HepG2 (cell line): Measurements from ENCODE around the gene GLOD5. TPM values are rescaled to one million over a fixed set of nuclear protein-coding genes. Genes with fewer than 3 reads are reported as not detected.

Experiments used
- ATF1 ChIP-seq: IDR thresholded peaks from 2 replicates; pipeline ENCODE4 v1.6.1; 2016; ENCODE audit warnings: mild to moderate bottlenecking, control low read depth
- FOXP1 ChIP-seq, 2 experiments: fragments of 450-650 bp in 1 of 2; IDR thresholded peaks; 2 replicates each; pipeline ENCODE4 v1.6.1; 2017 to 2018; ENCODE audit warnings: antibody characterized with exemption in 1 of 2
- GMEB2 ChIP-seq: IDR thresholded peaks from 2 replicates; pipeline ENCODE4 v1.6.1; 2016; ENCODE audit warnings: missing biosample characterization, missing genetic modification reagents, low read depth
- HOMEZ ChIP-seq: IDR thresholded peaks from 2 replicates; pipeline ENCODE4 v1.6.1; 2016; ENCODE audit warnings: low read depth
- HOXA3 ChIP-seq: sonication (generic); formaldehyde crosslinking; IDR thresholded peaks from 2 replicates; pipeline ENCODE4 v1.5.0; 2020; ENCODE audit warnings: missing genetic modification reagents
- ISL2 ChIP-seq: sonication (generic); formaldehyde crosslinking; IDR thresholded peaks from 2 replicates; pipeline ENCODE4 v1.5.0; 2020; ENCODE audit warnings: missing genetic modification reagents
- KAT8 ChIP-seq: IDR thresholded peaks from 2 replicates; pipeline ENCODE4 v1.6.1; 2016; ENCODE audit warnings: missing genetic modification reagents, missing compliant biosample characterization
- POLR2A ChIP-seq, 2 experiments: IDR thresholded peaks; 2 replicates each; pipeline ENCODE4 v1.6.1; 2011; ENCODE audit warnings: low read depth in 2 of 2, low read length in 2 of 2, mild to moderate bottlenecking in 1 of 2, moderate library complexity in 1 of 2; ENCODE audit not compliant: insufficient read depth in 1 of 2
- SP2 ChIP-seq: sonication (generic); formaldehyde crosslinking; IDR thresholded peaks from 2 replicates; pipeline ENCODE4 v1.5.1; 2020; ENCODE audit warnings: mild to moderate bottlenecking, missing genetic modification reagents
- ZMYM4 ChIP-seq: sonication (generic); formaldehyde crosslinking; IDR thresholded peaks from 2 replicates; pipeline ENCODE4 v1.8.1; 2023; ENCODE audit warnings: mild to moderate bottlenecking, missing genetic modification reagents
- ZNF160 ChIP-seq: sonication (generic); formaldehyde crosslinking; IDR thresholded peaks from 2 replicates; pipeline ENCODE4 v1.8.0; 2022; ENCODE audit warnings: mild to moderate bottlenecking, inconsistent platforms, missing genetic modification reagents
- ZNF205 ChIP-seq: IDR thresholded peaks from 2 replicates; pipeline ENCODE4 v1.6.1; 2018; ENCODE audit warnings: missing biosample characterization, missing genetic modification reagents
- ZNF317 ChIP-seq: sonication (generic); formaldehyde crosslinking; IDR thresholded peaks from 2 replicates; pipeline ENCODE4 v1.5.0; 2020; ENCODE audit warnings: mild to moderate bottlenecking, missing genetic modification reagents
- ZNF33A ChIP-seq: sonication (generic); formaldehyde crosslinking; IDR thresholded peaks from 2 replicates; pipeline ENCODE4 v1.5.1; 2020; ENCODE audit warnings: missing genetic modification reagents, mild to moderate bottlenecking, moderate library complexity, borderline replicate concordance
- ZNF441 ChIP-seq: sonication (generic); formaldehyde crosslinking; IDR thresholded peaks from 2 replicates; pipeline ENCODE4 v1.7.0; 2021; ENCODE audit warnings: missing genetic modification reagents, borderline replicate concordance
- polyA plus RNA-seq, 8 experiments: library from polyadenylated mRNA; depleted of rRNA in 3 of 8; stranded (reverse) in 7 of 8; unstranded in 1 of 8; fragments of >200 nt; fragmentation: Illumina TruSeq in 4 of 8; extraction: Trizol in 4 of 8; gene quantifications; 2 replicates each; pipeline versions ENCODE4 v1.2.1 to v1.2.3, GENCODE V29; 2011 to 2016; ENCODE audit warnings: low read depth in 4 of 8, missing spikeins in 1 of 8, mixed read lengths in 1 of 8; ENCODE audit not compliant: insufficient read depth in 1 of 8
- total RNA-seq, 5 experiments: library from RNA; depleted of rRNA; stranded (reverse); fragments of >200 nt; fragmentation: Illumina TruSeq; extraction: Trizol; gene quantifications; 2 replicates each; pipeline ENCODE4 v1.2.3, GENCODE V29; 2016; ENCODE audit warnings: low read depth in 1 of 5
- TF ChIP-seq, protein P1 (sequence below): IDR thresholded peaks from 2 replicates; pipeline ENCODE4 v1.4.0; 2020; ENCODE audit warnings: mild to moderate bottlenecking, missing genetic modification reagents
- TF ChIP-seq, protein P2 (sequence below), 2 experiments: sonication (generic) in 1 of 2; formaldehyde crosslinking in 1 of 2; IDR thresholded peaks; 2 replicates each; pipeline versions ENCODE4 v1.4.0 to v1.6.1; 2016 to 2020; ENCODE audit warnings: borderline replicate concordance in 1 of 2, low read depth in 1 of 2, mild to moderate bottlenecking in 1 of 2, missing genetic modification reagents in 1 of 2

Gene GLOD5
- total and polyA plus RNA-seq, 2 of the 13 experiments (the other 11 are each of a cell fraction or from before 2014, with no cell fraction given), result 0.93 to 1.3 TPM

DNA sequence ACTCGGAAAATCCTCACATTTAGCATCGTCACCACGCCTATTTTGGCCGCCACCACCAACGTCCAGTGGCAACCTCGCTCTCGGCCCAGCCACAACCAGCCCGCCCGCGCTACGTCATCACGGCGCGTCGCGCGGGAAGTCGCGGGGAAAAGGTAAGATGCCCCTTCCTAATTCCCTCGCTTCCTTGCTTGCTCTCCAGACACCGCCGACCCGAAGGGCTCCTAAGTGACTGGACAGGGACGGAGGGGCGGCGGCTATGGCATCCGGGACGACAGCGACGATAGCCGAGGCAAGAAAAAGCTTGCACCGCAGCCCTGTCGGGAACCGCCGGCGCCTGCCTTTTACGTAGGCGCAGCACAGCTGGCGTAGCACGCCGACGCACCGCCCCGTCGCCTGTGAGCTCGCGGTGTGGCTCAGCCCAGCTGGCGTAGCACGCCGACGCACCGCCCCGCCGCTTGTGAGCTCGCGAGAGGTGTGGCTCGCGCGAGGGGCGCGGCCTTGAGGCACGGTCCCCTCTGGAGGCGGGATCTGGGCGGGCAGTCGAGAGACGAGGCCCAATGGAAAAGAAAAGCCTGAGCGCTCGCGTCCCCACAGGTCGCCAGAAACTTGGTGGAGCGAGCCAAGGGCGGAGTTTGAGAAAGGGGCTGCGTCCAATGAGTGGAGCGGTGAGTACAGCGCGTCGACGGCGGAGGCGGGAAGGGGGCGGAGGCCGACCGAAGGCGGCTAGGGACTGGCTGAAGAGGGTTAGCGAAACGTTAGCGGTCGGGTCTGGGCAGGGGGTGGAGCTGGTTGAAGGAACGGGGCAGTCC lies 39.9 kb downstream of the GLOD5 start, which contains the start of gene HDAC6 (continued):
- peak in 1 of 2 experiments; percentile 44; a peak in 2 of 4 replicates for TF ChIP-seq POLR2A (IDR thresholded peaks at IDR 0.05; ENCODE audit: insufficient read depth in 1 of 2, low read depth in 2 of 2, low read length in 2 of 2)
- 0 out of 2 replicates have a peak, but pooled peaks have one; percentile 22 for TF ChIP-seq ZNF205 (CRISPR knock-in tag)
- TF ChIP-seq KAT8 (CRISPR knock-in tag), result peak; percentile 97
- TF ChIP-seq ZNF33A (CRISPR knock-in tag), result no peak
- TF ChIP-seq ZNF317 (CRISPR knock-in tag), result 0 out of 2 replicates have a peak, but pooled peaks have one; percentile 22
- TF ChIP-seq, protein P1, sequence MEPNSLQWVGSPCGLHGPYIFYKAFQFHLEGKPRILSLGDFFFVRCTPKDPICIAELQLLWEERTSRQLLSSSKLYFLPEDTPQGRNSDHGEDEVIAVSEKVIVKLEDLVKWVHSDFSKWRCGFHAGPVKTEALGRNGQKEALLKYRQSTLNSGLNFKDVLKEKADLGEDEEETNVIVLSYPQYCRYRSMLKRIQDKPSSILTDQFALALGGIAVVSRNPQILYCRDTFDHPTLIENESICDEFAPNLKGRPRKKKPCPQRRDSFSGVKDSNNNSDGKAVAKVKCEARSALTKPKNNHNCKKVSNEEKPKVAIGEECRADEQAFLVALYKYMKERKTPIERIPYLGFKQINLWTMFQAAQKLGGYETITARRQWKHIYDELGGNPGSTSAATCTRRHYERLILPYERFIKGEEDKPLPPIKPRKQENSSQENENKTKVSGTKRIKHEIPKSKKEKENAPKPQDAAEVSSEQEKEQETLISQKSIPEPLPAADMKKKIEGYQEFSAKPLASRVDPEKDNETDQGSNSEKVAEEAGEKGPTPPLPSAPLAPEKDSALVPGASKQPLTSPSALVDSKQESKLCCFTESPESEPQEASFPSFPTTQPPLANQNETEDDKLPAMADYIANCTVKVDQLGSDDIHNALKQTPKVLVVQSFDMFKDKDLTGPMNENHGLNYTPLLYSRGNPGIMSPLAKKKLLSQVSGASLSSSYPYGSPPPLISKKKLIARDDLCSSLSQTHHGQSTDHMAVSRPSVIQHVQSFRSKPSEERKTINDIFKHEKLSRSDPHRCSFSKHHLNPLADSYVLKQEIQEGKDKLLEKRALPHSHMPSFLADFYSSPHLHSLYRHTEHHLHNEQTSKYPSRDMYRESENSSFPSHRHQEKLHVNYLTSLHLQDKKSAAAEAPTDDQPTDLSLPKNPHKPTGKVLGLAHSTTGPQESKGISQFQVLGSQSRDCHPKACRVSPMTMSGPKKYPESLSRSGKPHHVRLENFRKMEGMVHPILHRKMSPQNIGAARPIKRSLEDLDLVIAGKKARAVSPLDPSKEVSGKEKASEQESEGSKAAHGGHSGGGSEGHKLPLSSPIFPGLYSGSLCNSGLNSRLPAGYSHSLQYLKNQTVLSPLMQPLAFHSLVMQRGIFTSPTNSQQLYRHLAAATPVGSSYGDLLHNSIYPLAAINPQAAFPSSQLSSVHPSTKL (CRISPR knock-in tag), result peak; percentile 15; the same call in 1 of the 2 replicates
- no peak for TF ChIP-seq HOMEZ (CRISPR knock-in tag)
- peak; percentile 67 for TF ChIP-seq ZMYM4 (CRISPR knock-in tag)
- no peak for TF ChIP-seq FOXP1 (IDR thresholded peaks at IDR 0.05)
- no peak for TF ChIP-seq FOXP1 (CRISPR knock-in tag; IDR thresholded peaks at IDR 0.05)
- no peak for TF ChIP-seq ZNF160 (CRISPR knock-in tag)
- peak; percentile 89 for TF ChIP-seq GMEB2 (CRISPR knock-in tag)
- TF ChIP-seq, protein P2, sequence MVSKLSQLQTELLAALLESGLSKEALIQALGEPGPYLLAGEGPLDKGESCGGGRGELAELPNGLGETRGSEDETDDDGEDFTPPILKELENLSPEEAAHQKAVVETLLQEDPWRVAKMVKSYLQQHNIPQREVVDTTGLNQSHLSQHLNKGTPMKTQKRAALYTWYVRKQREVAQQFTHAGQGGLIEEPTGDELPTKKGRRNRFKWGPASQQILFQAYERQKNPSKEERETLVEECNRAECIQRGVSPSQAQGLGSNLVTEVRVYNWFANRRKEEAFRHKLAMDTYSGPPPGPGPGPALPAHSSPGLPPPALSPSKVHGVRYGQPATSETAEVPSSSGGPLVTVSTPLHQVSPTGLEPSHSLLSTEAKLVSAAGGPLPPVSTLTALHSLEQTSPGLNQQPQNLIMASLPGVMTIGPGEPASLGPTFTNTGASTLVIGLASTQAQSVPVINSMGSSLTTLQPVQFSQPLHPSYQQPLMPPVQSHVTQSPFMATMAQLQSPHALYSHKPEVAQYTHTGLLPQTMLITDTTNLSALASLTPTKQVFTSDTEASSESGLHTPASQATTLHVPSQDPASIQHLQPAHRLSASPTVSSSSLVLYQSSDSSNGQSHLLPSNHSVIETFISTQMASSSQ (IDR thresholded peaks at IDR 0.05; ENCODE audit: low read depth), result no peak
- TF ChIP-seq, protein P2 (CRISPR knock-in tag; IDR thresholded peaks at IDR 0.05; ENCODE audit: borderline replicate concordance), result peak; percentile 60; the same call in 1 of the 2 replicates
- peak; percentile 98 for TF ChIP-seq ATF1 (CRISPR knock-in tag)
- TF ChIP-seq HOXA3 (CRISPR knock-in tag), result peak; percentile 96
- TF ChIP-seq ZNF441 (CRISPR knock-in tag), result peak; percentile 29; the same call in 1 of the 2 replicates
- peak; percentile 34; the same call in 1 of the 2 replicates for TF ChIP-seq ISL2 (CRISPR knock-in tag)
- peak; percentile 85 for TF ChIP-seq SP2 (CRISPR knock-in tag)
